GM19438 (cell line): ENCODE results near the gene CDON.

Experiments
- ATAC-seq: cut with Tn5 transposase; IDR thresholded peaks from one replicate; pipeline ENCODE4 v1.9.1; 2021; ENCODE audit warnings: low read depth; ENCODE audit not compliant: unreplicated experiment

The CDON gene

DNA sequence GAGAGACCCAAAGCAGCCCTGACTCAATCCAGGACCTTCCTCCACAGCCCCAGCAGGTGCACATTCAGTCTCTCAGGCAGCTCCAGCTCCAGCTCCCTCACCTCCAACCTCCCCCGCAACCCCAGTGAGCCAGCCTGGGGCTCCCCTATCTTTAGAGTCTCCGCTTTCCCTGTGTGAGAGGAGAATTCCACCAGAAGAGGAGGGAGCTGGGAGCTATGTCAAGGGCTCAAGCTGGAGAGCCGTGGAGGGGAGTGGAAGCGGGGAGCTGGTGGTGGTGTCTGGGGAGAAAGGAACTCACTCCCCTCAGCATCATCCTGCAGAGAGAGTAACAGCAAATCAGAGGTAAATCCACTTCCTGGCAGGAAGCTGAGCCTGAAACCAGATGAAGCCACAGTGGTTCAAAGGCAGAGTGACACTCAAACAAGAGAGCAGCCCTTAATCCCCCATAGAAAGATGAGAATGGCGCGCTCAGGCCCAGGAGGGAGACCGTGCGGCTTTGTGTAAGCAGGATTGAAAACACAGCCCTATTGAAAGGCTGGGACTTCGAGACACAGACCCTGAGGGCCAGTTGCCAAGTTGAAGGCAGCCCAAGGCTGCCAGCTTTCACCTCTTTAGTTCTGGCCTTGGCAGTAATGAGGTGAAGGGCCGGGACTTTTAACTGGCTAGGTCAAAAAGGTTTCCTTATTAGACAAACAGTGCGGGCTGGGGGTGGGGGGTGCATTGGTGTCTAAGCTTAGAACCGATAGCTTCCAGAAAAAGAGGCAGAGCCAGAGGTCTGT lies 21.4 kb upstream of the CDON start:
- no peak for ATAC-seq

DNA sequence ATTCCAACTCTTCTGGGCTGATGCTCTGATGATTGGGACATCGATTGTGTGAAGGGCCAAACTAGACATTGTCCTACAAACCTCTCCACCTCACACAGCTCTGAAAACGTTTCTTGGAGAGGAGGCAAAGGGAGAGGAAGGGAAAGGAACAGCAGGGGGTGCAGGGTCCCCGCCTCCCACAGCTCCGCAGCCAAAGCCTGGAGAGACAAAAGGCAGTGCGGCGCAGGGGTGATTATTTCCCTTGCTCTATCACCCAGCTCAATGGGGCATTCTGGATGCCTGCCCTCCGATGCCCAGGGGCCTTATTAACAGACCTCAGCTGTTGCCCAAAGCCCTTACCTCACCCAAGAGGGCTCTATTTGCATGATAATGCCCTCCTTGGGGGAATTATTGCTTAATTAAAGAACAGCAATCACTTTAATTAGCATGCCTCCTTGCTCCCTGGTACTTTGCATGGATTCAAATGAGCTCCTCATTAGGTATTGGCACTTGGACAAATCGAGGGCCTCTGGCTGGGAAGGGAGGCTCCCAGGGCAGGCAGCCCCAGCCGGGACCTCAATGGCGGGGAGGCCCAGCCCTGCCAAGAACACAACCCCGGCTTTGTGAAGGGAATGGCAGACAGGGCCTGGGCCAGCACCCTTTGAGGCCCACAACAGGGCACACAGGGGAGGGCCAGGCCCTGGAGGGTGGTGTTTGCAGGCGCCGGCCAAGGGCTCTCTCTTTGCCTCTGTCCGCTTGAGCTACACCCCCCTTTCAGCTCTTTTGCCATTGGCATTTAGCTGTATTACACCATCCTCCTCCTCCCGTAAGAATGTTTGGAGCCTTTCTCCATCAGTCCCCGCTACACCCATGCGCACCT lies 19.8 kb upstream of the CDON start:
- ATAC-seq, result no peak

DNA sequence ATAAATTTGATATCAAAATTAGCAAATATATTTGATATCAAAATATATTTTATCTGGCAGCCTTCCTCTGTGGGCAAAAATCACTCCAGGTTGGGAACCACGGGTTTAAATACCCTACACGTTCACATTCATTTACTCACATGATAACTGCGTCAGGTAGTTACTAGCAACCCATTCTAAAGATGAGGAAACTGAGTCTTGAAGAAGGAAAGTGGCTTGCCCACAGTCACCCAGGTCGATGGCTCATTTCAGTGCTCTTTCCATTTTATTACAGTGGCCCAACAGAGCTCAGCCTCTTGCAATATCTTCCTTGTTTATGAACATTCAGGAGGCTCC lies 19.2 kb upstream of the CDON start:
- ATAC-seq, result no peak

DNA sequence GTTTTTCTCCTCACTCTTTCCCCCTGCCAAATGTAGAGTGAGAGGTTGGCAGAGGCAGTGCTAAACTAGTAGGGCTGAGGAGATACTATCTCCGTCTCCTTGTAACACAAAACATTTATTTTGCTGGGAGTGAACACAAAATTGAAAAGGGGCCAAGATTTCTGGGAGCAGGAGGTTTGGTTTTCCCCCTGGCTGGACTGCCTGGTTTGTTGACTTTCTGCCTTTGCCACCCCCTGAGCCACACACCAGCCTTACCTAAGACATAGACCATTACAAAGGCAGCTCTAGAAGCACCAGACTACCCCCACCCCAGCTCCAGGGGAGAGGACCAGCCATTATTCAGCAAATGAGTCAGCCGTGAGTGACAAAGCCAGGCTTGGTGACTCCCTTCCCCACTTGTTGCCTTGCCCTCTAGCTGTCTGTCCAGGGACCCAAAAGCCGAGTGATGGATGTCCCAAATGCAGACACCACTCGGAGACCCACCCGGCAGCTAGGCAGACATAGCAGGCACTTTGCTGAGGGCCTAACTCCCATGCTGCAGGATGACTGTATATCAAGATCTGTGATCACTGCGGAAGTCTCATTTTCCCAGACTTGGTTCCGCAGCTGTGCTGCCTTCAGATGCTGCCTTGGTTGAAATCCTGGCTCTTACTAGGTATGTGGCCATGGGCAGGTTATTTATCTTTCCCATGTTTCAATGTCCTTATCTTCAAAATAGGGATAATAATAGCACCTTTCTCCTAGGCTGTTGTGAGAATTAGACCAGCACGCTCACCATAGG lies 17.7 kb upstream of the CDON start:
- no peak for ATAC-seq

DNA sequence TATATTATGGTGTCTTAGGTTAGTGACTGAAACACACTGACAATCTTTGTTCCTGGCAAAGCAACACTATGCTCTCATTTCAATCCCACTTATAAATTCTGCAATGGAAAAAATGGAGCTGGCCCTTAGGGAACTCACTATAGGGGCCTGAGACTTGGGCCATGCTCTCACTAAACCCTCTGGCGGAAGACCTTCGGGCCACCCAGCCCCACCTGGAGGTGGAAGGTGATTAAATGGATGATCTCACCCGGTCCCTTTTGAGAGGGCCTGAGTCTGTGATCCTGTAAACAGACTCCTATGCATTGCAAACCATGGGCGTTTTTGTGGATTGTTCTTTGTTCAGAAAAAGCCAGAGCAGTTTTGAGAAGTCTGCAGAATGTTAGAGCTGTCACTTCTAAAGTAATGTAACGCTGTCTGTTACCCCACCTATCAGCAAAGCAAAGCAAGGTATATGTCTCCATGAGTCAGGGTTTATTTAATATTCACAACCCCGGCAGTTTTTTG lies 17.0 kb upstream of the CDON start:
- ATAC-seq, result no peak

DNA sequence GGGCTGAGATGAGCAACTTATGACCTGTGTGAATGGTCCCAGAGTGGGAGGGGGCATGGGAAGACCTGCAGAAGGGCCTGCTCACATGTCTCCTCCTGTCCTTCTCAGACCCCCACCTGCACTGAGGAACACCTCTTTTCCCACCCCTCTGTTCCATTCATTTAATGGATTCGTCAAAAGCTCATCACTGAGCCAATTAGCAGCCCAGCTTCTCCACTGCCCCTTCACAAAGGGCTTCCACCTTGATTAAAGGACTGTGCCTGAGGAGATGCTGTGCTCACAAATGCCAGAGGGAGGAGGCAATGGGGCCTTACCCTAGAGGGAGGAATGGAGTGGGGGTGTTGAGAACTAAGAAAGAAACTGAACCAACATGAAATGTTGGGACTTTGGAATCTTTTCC lies 14.0 kb upstream of the CDON start:
- no peak for ATAC-seq

DNA sequence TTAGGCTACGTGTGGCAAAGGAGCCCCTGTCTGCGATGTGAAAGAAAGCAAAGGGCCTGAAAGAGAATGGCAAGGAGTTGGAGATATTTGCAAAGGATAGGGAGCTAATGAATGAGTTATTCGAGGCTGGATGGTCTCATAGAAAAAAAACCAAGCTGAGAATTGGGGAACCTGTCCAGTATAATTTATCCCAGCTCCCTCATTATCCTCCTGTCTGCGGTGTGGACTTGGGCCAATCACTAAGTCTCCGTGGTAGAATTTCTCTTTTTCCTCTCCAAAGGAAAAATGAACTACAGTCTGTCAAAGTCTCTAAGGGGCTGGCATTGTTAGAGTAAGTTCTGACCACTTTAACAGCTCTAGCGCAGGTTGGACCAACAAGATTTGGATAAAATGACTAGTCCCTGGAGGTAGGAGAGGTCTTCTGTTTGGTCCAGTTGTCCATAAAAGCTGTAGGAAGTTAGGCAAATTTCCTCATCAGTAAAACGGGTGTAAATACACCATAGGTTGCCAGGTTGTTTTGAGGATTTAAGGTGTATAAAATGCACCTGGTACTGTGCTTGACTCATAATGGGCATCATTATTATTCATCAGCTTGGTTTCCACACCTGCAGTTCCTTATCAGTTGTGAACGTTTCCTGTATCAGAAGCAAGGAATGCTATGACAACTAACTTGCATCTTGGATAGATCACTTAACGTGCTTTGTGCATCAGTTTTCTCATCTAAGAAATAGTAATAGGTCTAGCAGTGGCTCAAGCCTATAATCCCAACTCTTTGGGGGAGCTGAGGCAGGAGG lies 10.3 kb upstream of the CDON start:
- no peak for ATAC-seq

DNA sequence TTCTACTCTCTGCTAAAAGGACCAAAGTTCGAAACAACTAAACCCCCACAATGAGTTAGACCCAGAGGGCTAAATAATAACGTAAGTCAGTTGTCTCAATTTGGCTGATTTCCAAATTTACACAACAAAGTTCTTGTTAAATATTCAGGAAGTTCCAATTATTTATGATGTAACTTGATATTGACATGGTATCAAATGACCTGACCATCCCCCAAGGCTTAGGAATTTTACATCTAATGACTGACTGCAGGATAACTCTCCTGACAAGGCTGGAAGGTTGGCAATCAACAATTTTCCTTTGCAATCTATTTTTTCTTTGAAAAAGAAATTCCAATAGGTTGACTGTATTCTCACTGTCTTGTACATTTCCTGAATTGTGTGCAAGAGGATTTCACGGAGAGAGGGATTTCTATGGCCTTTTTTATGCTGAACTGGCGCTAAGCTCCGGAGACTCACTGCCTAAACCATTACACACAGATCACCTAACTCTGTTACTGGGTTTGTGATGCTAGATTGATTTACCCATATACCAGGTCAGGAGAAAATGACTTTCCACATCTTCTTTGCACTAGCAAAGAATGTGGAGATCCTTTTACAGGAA lies 9.6 kb upstream of the CDON start:
- no peak for ATAC-seq

DNA sequence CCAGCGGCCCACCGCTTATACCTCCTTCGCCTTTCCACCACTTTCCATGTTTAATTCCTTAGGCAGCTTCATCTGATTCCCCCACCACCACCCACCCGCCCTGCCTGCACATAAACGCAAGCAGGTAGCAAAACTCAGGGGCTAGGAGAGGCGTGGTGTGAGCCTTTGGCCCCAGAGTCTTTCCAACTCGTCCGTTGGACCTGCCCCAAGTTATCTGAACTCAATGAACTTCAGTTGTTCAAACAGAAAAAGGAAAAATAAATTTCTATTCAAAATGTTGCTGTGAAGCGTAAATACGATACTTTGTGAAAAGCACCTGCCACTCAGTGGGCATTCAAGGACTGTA lies 814 bp upstream of the CDON start:
- no peak for ATAC-seq

DNA sequence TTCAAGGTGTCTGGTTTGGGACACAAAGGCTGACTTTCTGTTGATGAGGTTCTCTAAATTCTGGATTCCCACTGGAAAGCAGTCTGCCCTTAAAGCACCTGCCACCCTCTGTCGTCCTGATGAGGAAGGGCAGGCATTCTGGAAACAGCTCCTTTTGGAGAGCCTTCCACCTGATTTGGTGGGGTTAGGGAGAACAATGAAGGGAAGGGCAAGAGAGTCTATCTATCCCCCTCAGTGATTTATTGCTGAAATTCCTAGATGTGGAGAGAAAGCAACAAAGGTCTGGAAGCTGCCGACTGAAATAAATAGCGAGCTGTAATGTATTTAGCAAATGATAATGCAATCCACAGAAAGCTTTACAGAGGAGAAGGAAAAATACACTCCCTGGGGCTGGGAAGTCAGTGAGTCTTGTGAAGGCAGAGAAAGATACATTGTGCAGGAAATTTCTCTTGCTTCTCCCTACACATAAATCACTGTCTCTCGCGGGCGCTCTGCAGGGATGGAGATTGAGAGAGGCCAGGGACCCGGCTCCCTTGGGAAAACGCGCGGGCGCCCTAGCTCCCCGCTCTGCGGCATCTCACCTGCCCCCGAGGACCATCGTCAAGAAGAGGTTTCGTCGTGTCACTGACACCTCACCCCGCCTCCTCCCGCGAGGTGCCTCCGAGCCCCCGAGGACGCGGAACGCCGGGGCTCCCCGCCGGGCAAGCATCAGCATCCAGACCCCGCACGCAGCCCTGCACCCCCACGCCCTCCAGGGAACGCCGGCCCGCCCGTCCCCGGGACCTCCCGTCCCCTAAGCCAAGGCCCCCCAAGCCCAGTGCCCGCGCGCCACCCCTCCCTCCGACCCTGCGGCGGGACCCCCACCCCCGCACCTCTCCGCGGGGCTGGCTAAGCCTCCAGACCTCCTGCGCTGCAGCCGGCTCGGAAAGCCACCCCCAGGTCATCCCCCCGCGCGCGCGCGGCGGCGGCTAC lies 673 bp downstream of the CDON start:
- ATAC-seq, result peak; percentile 6

DNA sequence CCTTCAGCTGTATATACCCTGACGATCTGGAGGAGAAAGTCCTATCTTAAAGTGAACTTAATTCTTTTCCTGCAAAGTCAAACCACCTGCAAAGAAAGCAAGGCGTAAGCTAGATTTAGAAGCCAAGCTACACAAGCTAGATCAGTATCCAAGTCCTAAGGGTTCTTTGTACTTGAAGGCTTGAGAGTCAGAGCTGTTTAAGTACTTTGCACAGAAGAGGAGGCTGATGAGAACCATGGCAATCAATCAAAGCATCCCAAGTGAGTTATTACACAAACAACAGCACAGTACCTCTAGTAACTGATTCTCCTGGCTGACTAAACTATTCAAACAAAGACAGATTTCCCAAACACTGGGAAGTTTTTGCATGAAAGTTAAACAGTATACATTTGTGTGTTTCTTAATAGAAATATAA lies 1.9 kb downstream of the CDON start:
- no peak for ATAC-seq

DNA sequence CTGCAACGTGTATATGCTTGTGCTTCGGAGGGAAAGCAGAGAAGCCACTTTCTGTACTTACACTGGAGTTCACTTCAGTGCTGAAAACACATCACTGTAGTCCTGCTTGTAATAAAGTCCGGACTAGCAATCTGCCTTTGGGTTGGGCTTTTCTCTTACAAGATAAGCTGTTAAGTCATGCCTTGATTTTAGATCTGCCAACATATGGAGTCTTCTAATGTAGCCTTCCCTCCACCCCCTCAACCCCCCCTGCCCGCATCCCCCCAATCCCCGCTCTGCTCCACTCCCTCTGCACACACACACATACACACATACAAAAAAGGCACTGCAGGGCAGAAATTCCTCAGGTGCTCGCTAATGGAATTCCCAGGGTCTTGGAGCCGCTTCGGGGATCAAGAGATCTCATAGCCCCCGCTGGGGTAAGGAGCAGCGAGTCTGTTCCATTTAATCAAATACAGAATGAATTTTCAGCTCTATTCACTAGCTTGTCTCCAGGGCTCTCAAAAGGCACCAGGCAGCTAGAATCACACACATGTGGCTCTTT lies 3.4 kb downstream of the CDON start:
- no peak for ATAC-seq

DNA sequence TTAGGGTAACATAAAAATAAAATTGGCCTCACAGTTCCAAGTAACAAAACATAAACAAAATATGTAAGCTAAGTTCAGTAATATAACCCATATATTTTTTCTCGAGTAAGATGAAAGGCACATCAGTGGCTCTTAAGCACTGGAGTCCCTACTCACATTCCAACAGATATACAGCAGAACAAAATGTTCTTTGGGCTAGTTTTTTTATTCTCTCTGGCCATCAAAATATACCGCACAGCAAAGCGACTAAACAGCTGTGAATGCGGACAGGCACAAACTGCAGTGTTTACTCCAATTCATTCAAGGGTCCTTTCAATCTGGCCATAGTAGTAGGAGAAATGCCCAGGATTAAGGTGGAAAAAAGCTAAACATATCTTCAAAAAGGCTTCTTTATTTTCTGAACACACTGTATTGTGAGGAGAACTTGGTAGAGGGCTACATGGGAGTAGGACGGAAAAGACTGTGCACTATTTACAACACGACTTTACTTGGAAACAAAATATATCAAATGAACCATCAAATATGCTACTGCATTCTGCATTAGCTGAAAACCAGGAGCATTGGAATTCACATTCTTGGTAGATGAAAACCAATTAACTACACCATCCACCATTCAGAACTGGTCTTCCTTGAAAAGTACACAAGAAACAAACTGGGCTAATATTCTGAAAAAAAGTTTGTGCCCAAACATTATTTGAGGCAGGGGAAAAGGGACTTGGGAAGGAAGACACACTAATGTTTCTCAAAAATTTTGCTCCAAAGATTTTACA lies 4.4 kb downstream of the CDON start:
- no peak for ATAC-seq

DNA sequence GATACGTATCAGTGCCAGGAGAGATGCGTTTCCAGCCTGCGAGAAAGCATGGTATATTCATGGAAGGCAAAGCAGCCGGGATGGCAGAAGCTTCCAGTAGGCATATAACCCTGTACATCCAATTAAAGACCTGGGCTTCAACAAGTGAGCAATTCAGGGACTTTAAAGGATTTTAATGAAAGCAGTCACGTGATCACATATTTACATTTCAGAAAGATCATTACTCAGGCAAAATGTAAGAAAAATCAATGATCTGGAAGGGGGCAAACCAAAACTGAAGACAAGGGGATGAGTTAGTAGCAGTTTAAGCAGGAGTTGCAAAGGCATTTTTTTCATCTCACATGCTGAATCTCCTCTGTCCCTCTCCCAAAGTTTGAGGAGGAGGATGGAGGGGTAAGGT lies 7.8 kb downstream of the CDON start:
- no peak for ATAC-seq

DNA sequence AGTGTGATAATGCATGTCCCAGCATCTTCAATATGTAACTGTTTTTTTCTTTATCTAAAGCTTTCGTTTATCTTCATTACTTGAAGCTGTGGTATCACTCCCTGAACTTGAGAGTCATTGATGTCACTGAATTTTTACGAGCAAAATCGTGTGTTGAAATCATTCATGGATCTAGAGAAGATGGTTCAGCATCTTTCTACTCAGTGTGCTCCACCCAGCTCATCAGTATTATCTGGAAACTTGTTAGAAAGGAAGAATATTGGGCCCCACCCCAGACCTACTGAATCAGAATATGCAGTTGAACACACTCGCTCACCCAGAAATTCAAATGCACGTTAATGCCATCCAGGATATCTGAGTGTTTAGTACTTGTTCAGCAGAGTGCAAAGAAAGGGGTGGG lies 8.3 kb downstream of the CDON start:
- ATAC-seq, result no peak

DNA sequence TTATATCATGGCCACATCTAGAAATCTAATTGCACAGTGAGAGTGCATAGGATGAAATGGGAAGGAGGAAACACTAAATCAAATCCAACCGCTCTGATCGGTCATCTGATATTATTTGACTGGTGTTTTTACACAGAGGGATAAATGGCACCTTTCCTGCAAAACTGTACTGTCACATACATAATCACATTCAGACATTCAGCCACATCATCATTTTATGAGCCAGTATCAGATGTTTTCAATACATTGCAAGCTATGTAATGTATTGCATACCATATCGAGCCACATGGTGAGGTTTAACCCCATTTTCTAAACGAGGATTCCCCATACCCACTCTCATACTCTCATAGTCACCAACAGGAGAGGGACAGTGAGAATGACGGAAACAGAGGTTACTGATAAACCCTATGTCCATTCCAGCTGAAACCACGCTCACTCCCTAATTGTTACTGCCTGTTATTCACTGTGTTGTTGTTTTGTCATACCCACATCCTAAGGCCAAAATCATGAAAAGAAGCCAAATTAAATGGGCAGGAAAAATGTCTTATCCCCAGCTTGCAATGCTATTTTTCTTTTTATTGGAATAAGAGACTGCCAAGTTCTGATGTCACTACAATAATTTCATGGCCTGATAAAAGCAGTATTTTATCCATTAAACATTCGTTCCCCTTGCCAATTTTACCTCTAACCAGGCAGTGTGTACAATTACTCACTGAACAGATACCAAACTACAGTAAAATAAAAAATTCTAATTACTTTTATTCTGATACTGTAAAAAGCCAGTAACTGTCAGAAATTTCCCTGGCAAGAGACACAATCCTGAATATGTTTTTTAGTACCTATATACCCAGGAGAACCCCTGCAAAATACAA lies 9.0 kb downstream of the CDON start:
- no peak for ATAC-seq

DNA sequence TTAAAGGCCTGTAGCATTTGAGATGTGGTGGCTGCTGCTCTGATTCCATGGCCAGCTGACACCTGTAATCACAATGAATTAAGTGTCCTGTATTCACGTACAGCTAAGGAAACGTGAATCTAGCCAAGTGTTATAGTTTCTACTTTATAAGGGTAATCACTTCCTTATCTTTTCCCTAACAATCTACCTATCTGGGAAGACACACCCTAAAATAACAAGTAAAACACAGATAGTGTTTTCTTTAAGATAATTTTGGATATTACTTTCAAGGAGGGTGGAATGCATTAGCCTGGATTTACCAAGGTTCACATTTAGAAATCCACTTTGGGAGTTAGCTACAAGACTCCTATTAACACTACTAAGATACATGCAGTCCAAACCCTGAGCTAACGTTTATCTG lies 11.5 kb downstream of the CDON start:
- no peak for ATAC-seq
